ENCODE results near the gene LMAN2L. TPM values are rescaled to one million over a fixed set of nuclear protein-coding genes. Genes with fewer than 3 reads are reported as not detected.
A peak's percentile ranks its signal among the peaks of the same experiment; 100 is the strongest.

The LMAN2L gene
- total RNA-seq, 1 donor from 2014 or later: 37.1 TPM

GRCh38 chr2:96747061-96747617 is 7.3 kb upstream of the LMAN2L start:
- no peak overlapping the region for H3K4me3 ChIP-seq (ENCODE audit: low read length in 3 of 3)

GRCh38 chr2:96739076-96739632 is 710 bp downstream of the LMAN2L start:
- Histone ChIP-seq H3K9me3 (ENCODE audit: control insufficient read depth in 3 of 3, low read length in 3 of 3) (no peaks in the 10 kb centered on the region), H3K9ac (ENCODE audit: low read depth in 1 of 3, low read length in 3 of 3) (peak overlapping the region; percentile 80 to 88 (median 87)), H3K27ac (ENCODE audit: low read depth, low read length) (peak overlapping the region; percentile 80), H3K4me1 (ENCODE audit: control insufficient read depth in 3 of 3, insufficient read depth in 3 of 3, low read length in 3 of 3) (peaks cover 11 to 21% (median 15%) of the 10 kb centered on the region in 3 donors), H3K36me3 (ENCODE audit: control insufficient read depth in 3 of 3, insufficient read depth in 3 of 3, low read length in 3 of 3) (peaks cover 11 to 23% (median 19%) of the 10 kb centered on the region in 3 donors), H3K27me3 (ENCODE audit: control insufficient read depth in 3 of 3, insufficient read depth in 3 of 3, low read length in 3 of 3) (no peaks in the 10 kb centered on the region), H3K4me3 (ENCODE audit: low read length in 3 of 3) (peak overlapping the region; percentile 81 to 96 (median 90))

More at GRCh38 chr2:96747061-96747617, 7.3 kb upstream of the LMAN2L start:
- Histone ChIP-seq H3K9me3 (ENCODE audit: control insufficient read depth in 3 of 3, low read length in 3 of 3) (no peaks in the 10 kb centered on the region), H3K9ac (ENCODE audit: low read depth in 1 of 3, low read length in 3 of 3) (no peak overlapping the region), H3K36me3 (ENCODE audit: control insufficient read depth in 3 of 3, insufficient read depth in 3 of 3, low read length in 3 of 3) (no peaks in the 10 kb centered on the region), H3K4me1 (ENCODE audit: control insufficient read depth in 3 of 3, insufficient read depth in 3 of 3, low read length in 3 of 3) (no peaks in the 10 kb centered on the region), H3K27ac (ENCODE audit: low read depth, low read length) (no peak overlapping the region), H3K27me3 (ENCODE audit: control insufficient read depth in 3 of 3, insufficient read depth in 3 of 3, low read length in 3 of 3) (no peaks in the 10 kb centered on the region)

- H3K36me3 ChIP-seq (ENCODE audit: control insufficient read depth in 3 of 3, insufficient read depth in 3 of 3, low read length in 3 of 3): peaks cover 23 to 36% (median 33%) of the 10 kb centered on the region in 3 donors
- H3K27ac ChIP-seq (ENCODE audit: low read depth, low read length): no peak overlapping the region
- no peak overlapping the region for H3K4me3 ChIP-seq (ENCODE audit: low read length in 3 of 3)
- no peak overlapping the region for H3K9ac ChIP-seq (ENCODE audit: low read depth in 1 of 3, low read length in 3 of 3)
- no peaks in the 10 kb centered on the region for H3K27me3 ChIP-seq (ENCODE audit: control insufficient read depth in 3 of 3, insufficient read depth in 3 of 3, low read length in 3 of 3)
- H3K9me3 ChIP-seq (ENCODE audit: control insufficient read depth in 3 of 3, low read length in 3 of 3): no peaks in the 10 kb centered on the region
- H3K4me1 ChIP-seq (ENCODE audit: control insufficient read depth in 3 of 3, insufficient read depth in 3 of 3, low read length in 3 of 3): peaks cover 11 to 21% (median 15%) of the 10 kb centered on the region in 3 donors
Measured at GRCh38 chr2:96737831-96738230, 2.0 kb downstream of the LMAN2L start.

GRCh38 chr2:96737251-96737650 is 2.6 kb downstream of the LMAN2L start:
- Histone ChIP-seq H3K4me1 (ENCODE audit: control insufficient read depth in 3 of 3, insufficient read depth in 3 of 3, low read length in 3 of 3) (peaks cover 11 to 21% (median 15%) of the 10 kb centered on the region in 3 donors), H3K36me3 (ENCODE audit: control insufficient read depth in 3 of 3, insufficient read depth in 3 of 3, low read length in 3 of 3) (peaks cover 25 to 37% (median 36%) of the 10 kb centered on the region in 3 donors), H3K27ac (ENCODE audit: low read depth, low read length) (no peak overlapping the region), H3K9ac (ENCODE audit: low read depth in 1 of 3, low read length in 3 of 3) (no peak overlapping the region), H3K4me3 (ENCODE audit: low read length in 3 of 3) (no peak overlapping the region), H3K27me3 (ENCODE audit: control insufficient read depth in 3 of 3, insufficient read depth in 3 of 3, low read length in 3 of 3) (no peaks in the 10 kb centered on the region), H3K9me3 (ENCODE audit: control insufficient read depth in 3 of 3, low read length in 3 of 3) (no peaks in the 10 kb centered on the region)

- H3K27me3 ChIP-seq (ENCODE audit: control insufficient read depth in 3 of 3, insufficient read depth in 3 of 3, low read length in 3 of 3): no peaks in the 10 kb centered on the region
- H3K9ac ChIP-seq (ENCODE audit: low read depth in 1 of 3, low read length in 3 of 3): peak overlapping the region in 1 of 3 donors; percentile 19
- no peak overlapping the region for H3K27ac ChIP-seq (ENCODE audit: low read depth, low read length)
- H3K4me3 ChIP-seq (ENCODE audit: low read length in 3 of 3): no peak overlapping the region
- peaks cover 11 to 21% (median 19%) of the 10 kb centered on the region in 3 donors for H3K4me1 ChIP-seq (ENCODE audit: control insufficient read depth in 3 of 3, insufficient read depth in 3 of 3, low read length in 3 of 3)
- H3K36me3 ChIP-seq (ENCODE audit: control insufficient read depth in 3 of 3, insufficient read depth in 3 of 3, low read length in 3 of 3): peaks cover 39 to 55% (median 53%) of the 10 kb centered on the region in 3 donors
- no peaks in the 10 kb centered on the region for H3K9me3 ChIP-seq (ENCODE audit: control insufficient read depth in 3 of 3, low read length in 3 of 3)
Measured at GRCh38 chr2:96734880-96735583, 4.8 kb downstream of the LMAN2L start.

GRCh38 chr2:96733931-96734330 is 5.9 kb downstream of the LMAN2L start:
- peaks cover 5 to 15% (median 14%) of the 10 kb centered on the region in 3 donors for H3K4me1 ChIP-seq (ENCODE audit: control insufficient read depth in 3 of 3, insufficient read depth in 3 of 3, low read length in 3 of 3)
- no peak overlapping the region for H3K27ac ChIP-seq (ENCODE audit: low read depth, low read length)
- H3K9ac ChIP-seq (ENCODE audit: low read depth in 1 of 3, low read length in 3 of 3): no peak overlapping the region

GRCh38 chr2:96730212-96730611 is 9.7 kb downstream of the LMAN2L start:
- peaks cover 0 to 4% (median 0%) of the 10 kb centered on the region in 3 donors for H3K4me1 ChIP-seq (ENCODE audit: control insufficient read depth in 3 of 3, insufficient read depth in 3 of 3, low read length in 3 of 3)
- peak overlapping the region in 1 of 3 donors; percentile 8 for H3K9ac ChIP-seq (ENCODE audit: low read depth in 1 of 3, low read length in 3 of 3)
- no peaks in the 10 kb centered on the region for H3K27me3 ChIP-seq (ENCODE audit: control insufficient read depth in 3 of 3, insufficient read depth in 3 of 3, low read length in 3 of 3)
- peaks cover 47 to 65% (median 59%) of the 10 kb centered on the region in 3 donors for H3K36me3 ChIP-seq (ENCODE audit: control insufficient read depth in 3 of 3, insufficient read depth in 3 of 3, low read length in 3 of 3)
- H3K4me3 ChIP-seq (ENCODE audit: low read length in 3 of 3): no peak overlapping the region
- no peak overlapping the region for H3K27ac ChIP-seq (ENCODE audit: low read depth, low read length)
- H3K9me3 ChIP-seq (ENCODE audit: control insufficient read depth in 3 of 3, low read length in 3 of 3): no peaks in the 10 kb centered on the region

More at GRCh38 chr2:96733931-96734330, 5.9 kb downstream of the LMAN2L start:
- Histone ChIP-seq H3K9me3 (ENCODE audit: control insufficient read depth in 3 of 3, low read length in 3 of 3) (no peaks in the 10 kb centered on the region), H3K36me3 (ENCODE audit: control insufficient read depth in 3 of 3, insufficient read depth in 3 of 3, low read length in 3 of 3) (peaks cover 39 to 61% (median 58%) of the 10 kb centered on the region in 3 donors), H3K4me3 (ENCODE audit: low read length in 3 of 3) (no peak overlapping the region), H3K27me3 (ENCODE audit: control insufficient read depth in 3 of 3, insufficient read depth in 3 of 3, low read length in 3 of 3) (no peaks in the 10 kb centered on the region)

- Histone ChIP-seq H3K9me3 (ENCODE audit: control insufficient read depth in 3 of 3, low read length in 3 of 3) (no peaks in the 10 kb centered on the region), H3K9ac (ENCODE audit: low read depth in 1 of 3, low read length in 3 of 3) (no peak overlapping the region), H3K4me3 (ENCODE audit: low read length in 3 of 3) (no peak overlapping the region), H3K36me3 (ENCODE audit: control insufficient read depth in 3 of 3, insufficient read depth in 3 of 3, low read length in 3 of 3) (peaks cover 46 to 65% (median 59%) of the 10 kb centered on the region in 3 donors), H3K27ac (ENCODE audit: low read depth, low read length) (no peak overlapping the region), H3K27me3 (ENCODE audit: control insufficient read depth in 3 of 3, insufficient read depth in 3 of 3, low read length in 3 of 3) (no peaks in the 10 kb centered on the region), H3K4me1 (ENCODE audit: control insufficient read depth in 3 of 3, insufficient read depth in 3 of 3, low read length in 3 of 3) (peaks cover 0 to 4% (median 0%) of the 10 kb centered on the region in 3 donors)
Measured at GRCh38 chr2:96729748-96730147, 10.1 kb downstream of the LMAN2L start.

- H3K9ac ChIP-seq (ENCODE audit: low read depth in 1 of 3, low read length in 3 of 3): no peak overlapping the region
- H3K4me3 ChIP-seq (ENCODE audit: low read length in 3 of 3): no peak overlapping the region
- H3K27ac ChIP-seq (ENCODE audit: low read depth, low read length): no peak overlapping the region
- peaks cover 27 to 49% (median 40%) of the 10 kb centered on the region in 3 donors for H3K36me3 ChIP-seq (ENCODE audit: control insufficient read depth in 3 of 3, insufficient read depth in 3 of 3, low read length in 3 of 3)
- no peaks in the 10 kb centered on the region for H3K27me3 ChIP-seq (ENCODE audit: control insufficient read depth in 3 of 3, insufficient read depth in 3 of 3, low read length in 3 of 3)
- H3K9me3 ChIP-seq (ENCODE audit: control insufficient read depth in 3 of 3, low read length in 3 of 3): no peaks in the 10 kb centered on the region
- H3K4me1 ChIP-seq (ENCODE audit: control insufficient read depth in 3 of 3, insufficient read depth in 3 of 3, low read length in 3 of 3): peaks cover 0 to 4% (median 0%) of the 10 kb centered on the region in 3 donors
Measured at GRCh38 chr2:96727431-96727830, 12.4 kb downstream of the LMAN2L start.

GRCh38 chr2:96726131-96726530 is 13.7 kb downstream of the LMAN2L start:
- Histone ChIP-seq H3K4me3 (ENCODE audit: low read length in 3 of 3) (no peak overlapping the region), H3K36me3 (ENCODE audit: control insufficient read depth in 3 of 3, insufficient read depth in 3 of 3, low read length in 3 of 3) (peaks cover 21 to 45% (median 31%) of the 10 kb centered on the region in 3 donors), H3K27me3 (ENCODE audit: control insufficient read depth in 3 of 3, insufficient read depth in 3 of 3, low read length in 3 of 3) (no peaks in the 10 kb centered on the region), H3K9me3 (ENCODE audit: control insufficient read depth in 3 of 3, low read length in 3 of 3) (no peaks in the 10 kb centered on the region), H3K9ac (ENCODE audit: low read depth in 1 of 3, low read length in 3 of 3) (no peak overlapping the region), H3K4me1 (ENCODE audit: control insufficient read depth in 3 of 3, insufficient read depth in 3 of 3, low read length in 3 of 3) (peaks cover 0 to 4% (median 0%) of the 10 kb centered on the region in 3 donors), H3K27ac (ENCODE audit: low read depth, low read length) (no peak overlapping the region)
